Parathyroid adenoma (tissue), 2 donors: ENCODE results near the gene SPRED1.

Source experiments
- H2AFZ ChIP-seq: fragments of 300-600 bp; sonication (generic); one replicate; pipeline ENCODE4 v1.7.0; 2017; ENCODE audit warnings: antibody characterized with exemption, mild to moderate bottlenecking
- H3K27ac ChIP-seq: fragments of 300-600 bp; sonication (generic); one replicate; pipeline ENCODE4 v1.7.0; 2017
- H3K27me3 ChIP-seq: fragments of 300-600 bp; sonication (generic); one replicate; pipeline ENCODE4 v1.7.0; 2017; ENCODE audit warnings: low read length; ENCODE audit not compliant: control insufficient read depth, insufficient read depth
- H3K36me3 ChIP-seq: fragments of 300-600 bp; sonication (generic); one replicate; pipeline ENCODE4 v1.7.0; 2017; ENCODE audit warnings: low read length; ENCODE audit not compliant: control insufficient read depth, insufficient read depth
- H3K4me1 ChIP-seq: fragments of 300-600 bp; sonication (generic); one replicate; pipeline ENCODE4 v1.7.0; 2017; ENCODE audit warnings: control low read depth
- H3K4me2 ChIP-seq: fragments of 300-600 bp; sonication (generic); one replicate; pipeline ENCODE4 v1.7.0; 2017; ENCODE audit warnings: low read length
- H3K4me3 ChIP-seq: fragments of 300-600 bp; sonication (generic); one replicate; pipeline ENCODE4 v1.7.0; 2017; ENCODE audit warnings: low read depth, low read length
- H3K79me2 ChIP-seq: fragments of 300-600 bp; sonication (generic); one replicate; pipeline ENCODE4 v1.7.0; 2017; ENCODE audit warnings: control low read depth
- H3K9ac ChIP-seq: fragments of 300-600 bp; sonication (generic); one replicate; pipeline ENCODE4 v1.7.0; 2017; ENCODE audit warnings: mild to moderate bottlenecking
- H3K9me3 ChIP-seq: fragments of 300-600 bp; sonication (generic); one replicate; pipeline ENCODE4 v1.7.0; 2017; ENCODE audit warnings: low read length; ENCODE audit not compliant: control insufficient read depth
- CTCF ChIP-seq: fragments of 300-600 bp; sonication (generic); IDR thresholded peaks from one replicate; pipeline ENCODE4 v1.7.0; 2017; ENCODE audit warnings: antibody characterized with exemption, mild to moderate bottlenecking
- donor health status: primary hyperparathyroidism.

Gene SPRED1

GRCh38 chr15:38263251-38263650, 10.6 kb downstream of the SPRED1 start:
- Histone ChIP-seq H3K9me3 (no peaks in the 10 kb centered on the region), H3K27me3 (no peaks in the 10 kb centered on the region), H3K9ac (no peak overlapping the region), H3K27ac (no peak overlapping the region), H3K4me1 (no peaks in the 10 kb centered on the region), H2AFZ (no peak overlapping the region), H3K4me3 (no peak overlapping the region), H3K36me3 (no peaks in the 10 kb centered on the region), H3K4me2 (no peak overlapping the region), H3K79me2 (peaks cover 16% of the 10 kb centered on the region)
- no peak for TF ChIP-seq CTCF

GRCh38 chr15:38263996-38264395, 11.4 kb downstream of the SPRED1 start:
- Histone ChIP-seq H3K4me1 (no peaks in the 10 kb centered on the region), H3K27me3 (no peaks in the 10 kb centered on the region), H2AFZ (no peak overlapping the region), H3K9me3 (no peaks in the 10 kb centered on the region), H3K4me3 (no peak overlapping the region), H3K79me2 (peaks cover 16% of the 10 kb centered on the region), H3K27ac (no peak overlapping the region), H3K9ac (no peak overlapping the region), H3K4me2 (no peak overlapping the region), H3K36me3 (no peaks in the 10 kb centered on the region)
- TF ChIP-seq CTCF = no peak

GRCh38 chr15:38266247-38266986, 13.8 kb downstream of the SPRED1 start:
- Histone ChIP-seq H3K36me3 (no peaks in the 10 kb centered on the region), H3K4me2 (no peak overlapping the region), H3K27ac (no peak overlapping the region), H3K4me1 (peaks cover 3% of the 10 kb centered on the region), H2AFZ (no peak overlapping the region), H3K79me2 (peaks cover 18% of the 10 kb centered on the region), H3K9me3 (no peaks in the 10 kb centered on the region), H3K9ac (no peak overlapping the region), H3K27me3 (no peaks in the 10 kb centered on the region), H3K4me3 (no peak overlapping the region)
- no peak for TF ChIP-seq CTCF

- TF ChIP-seq CTCF = no peak
- Histone ChIP-seq H2AFZ (no peak overlapping the region), H3K4me1 (peaks cover 3% of the 10 kb centered on the region), H3K27ac (no peak overlapping the region), H3K4me3 (no peak overlapping the region), H3K9me3 (no peaks in the 10 kb centered on the region), H3K27me3 (no peaks in the 10 kb centered on the region), H3K4me2 (no peak overlapping the region), H3K9ac (no peak overlapping the region), H3K79me2 (peaks cover 16% of the 10 kb centered on the region), H3K36me3 (no peaks in the 10 kb centered on the region)
Observed at GRCh38 chr15:38267421-38268022, 14.9 kb downstream of the SPRED1 start.

GRCh38 chr15:38271144-38271543, 18.5 kb downstream of the SPRED1 start:
- Histone ChIP-seq H2AFZ (no peak overlapping the region), H3K9ac (no peak overlapping the region), H3K27me3 (no peaks in the 10 kb centered on the region), H3K4me3 (no peak overlapping the region), H3K4me2 (no peak overlapping the region), H3K79me2 (peaks cover 3% of the 10 kb centered on the region), H3K27ac (no peak overlapping the region), H3K36me3 (no peaks in the 10 kb centered on the region), H3K9me3 (no peaks in the 10 kb centered on the region), H3K4me1 (peaks cover 3% of the 10 kb centered on the region)
- TF ChIP-seq CTCF = no peak
